HepG2 (cell line): ENCODE results near the gene HORMAD2. TPM values are rescaled to one million over a fixed set of nuclear protein-coding genes. Genes with fewer than 3 reads are reported as not detected.

ENCODE experiments used
- ATAC-seq: fragments of 200-7000 bp; cut with Tn5 transposase; 3 replicates; pipeline ENCODE4 v1.9.1; 2020; ENCODE audit warnings: mild to moderate bottlenecking, moderate library complexity
- BruUV-seq: library from RNA; stranded (reverse); fragments of 400-500 nt; replicated peaks from 2 replicates; lab custom pipeline; 2021; lab: Mats Ljungman, UMichigan
- CTCF ChIA-PET: fragments of 300-600 bp; formaldehyde crosslinking; extraction: SDS; loops from one replicate; lab custom pipeline; 2021; ENCODE audit warnings: low total read pairs, inconsistent platforms, low intra/inter-chr PET ratio; lab: Yijun Ruan, JAX
- POLR2A ChIA-PET: fragments of 350-600 bp; sonication (Branson Sonifier 250); formaldehyde crosslinking; loops from one replicate; lab custom pipeline; 2020; ENCODE audit warnings: antibody characterized with exemption, inconsistent platforms; lab: Yijun Ruan, JAX
- DNase-seq: peaks from one replicate; pipeline ENCODE4 v3.0.0-alpha.2; 2015; ENCODE audit warnings: low spot score
- FAIRE-seq: peaks from 3 replicates; lab custom pipeline; 2011; peaks lifted over from hg19 to GRCh38; lab: Jason Lieb, UNC
- H2AFZ ChIP-seq: one replicate; pipeline ENCODE4 v1.6.1; 2011; ENCODE audit warnings: low read length, inconsistent platforms
- H3K27ac ChIP-seq: fragments of 300-600 bp; 3 replicates; pipeline ENCODE4 v1.8.0; 2011; ENCODE audit warnings: mixed run types, mild to moderate bottlenecking, mixed read lengths, low read length, inconsistent platforms; ENCODE audit not compliant: insufficient read depth; ENCODE audit errors: extremely low read length
- H3K27me3 ChIP-seq, 2 experiments: fragments of 200-600 bp in 1 of 2; 2 replicates in 1 of 2; 3 replicates in 1 of 2; pipeline versions ENCODE4 v1.6.0 to v1.8.0; 2011; ENCODE audit warnings: low read length in 2 of 2, mild to moderate bottlenecking in 2 of 2, moderate library complexity in 2 of 2, inconsistent platforms in 1 of 2; ENCODE audit not compliant: insufficient read depth in 2 of 2, control insufficient read depth in 1 of 2
- H3K36me3 ChIP-seq, 2 experiments: fragments of 200-600 bp in 1 of 2; replicated peaks in 1 of 2; 2 replicates in 1 of 2; 3 replicates in 1 of 2; pipeline versions ENCODE4 v1.5.1 to v1.8.0; 2011; ENCODE audit warnings: low read length in 2 of 2, inconsistent platforms in 1 of 2; ENCODE audit not compliant: insufficient read depth in 2 of 2, control insufficient read depth in 1 of 2
- H3K4me1 ChIP-seq: 2 replicates; pipeline ENCODE4 v1.5.1; 2012; ENCODE audit warnings: low read length, inconsistent platforms; ENCODE audit not compliant: insufficient read depth
- H3K4me2 ChIP-seq: 2 replicates; pipeline ENCODE4 v1.6.0; 2011; ENCODE audit warnings: low read depth, low read length, inconsistent platforms
- H3K4me3 ChIP-seq, 3 experiments: fragments of 200-600 bp in 1 of 3; sonication (generic), shearing (Covaris generic) in 1 of 3; replicated peaks in 1 of 3; 2 replicates each; pipeline ENCODE4 v1.5.1; 2011 to 2016; ENCODE audit warnings: low read length in 3 of 3, inconsistent platforms in 2 of 3, low read depth in 2 of 3, mild to moderate bottlenecking in 2 of 3, control low read depth in 1 of 3, mixed read lengths in 1 of 3; ENCODE audit not compliant: insufficient read depth in 1 of 3
- H3K79me2 ChIP-seq: one replicate; pipeline ENCODE4 v1.6.1; 2011; ENCODE audit warnings: low read length, inconsistent platforms; ENCODE audit not compliant: insufficient read depth
- H3K9ac ChIP-seq: 2 replicates; pipeline ENCODE4 v1.6.0; 2011; ENCODE audit warnings: mild to moderate bottlenecking, low read depth, low read length, inconsistent platforms; ENCODE audit not compliant: insufficient read depth
- H3K9me3 ChIP-seq: 2 replicates; pipeline ENCODE4 v1.5.1; 2012; ENCODE audit warnings: mild to moderate bottlenecking, low read length
- H4K20me1 ChIP-seq: 2 replicates; pipeline ENCODE4 v1.6.0; 2011; ENCODE audit warnings: inconsistent platforms, mild to moderate bottlenecking, low read length, moderate library complexity; ENCODE audit not compliant: insufficient read depth
- ETV5 ChIP-seq: IDR thresholded peaks from 2 replicates; pipeline ENCODE4 v1.6.1; 2018; ENCODE audit warnings: missing biosample characterization, missing genetic modification reagents, inconsistent platforms, borderline replicate concordance
- JDP2 ChIP-seq: sonication (generic); formaldehyde crosslinking; IDR thresholded peaks from 2 replicates; pipeline ENCODE4 v1.8.1; 2022; ENCODE audit warnings: missing genetic modification reagents, borderline replicate concordance
- NCOR1 ChIP-seq: fragments of 200-600 bp; sonication (generic); IDR thresholded peaks from 2 replicates; pipeline ENCODE4 v1.7.0; 2017; ENCODE audit warnings: antibody characterized with exemption, low read length, borderline replicate concordance
- PCBP1 ChIP-seq: fragments of 200-400 bp; formaldehyde crosslinking; IDR thresholded peaks from 2 replicates; pipeline ENCODE4 v1.6.1; 2017; ENCODE audit warnings: mild to moderate bottlenecking, low read depth, low read length, borderline replicate concordance
- PITX1 ChIP-seq: sonication (generic); formaldehyde crosslinking; IDR thresholded peaks from 2 replicates; pipeline ENCODE4 v1.5.1; 2020; ENCODE audit warnings: mild to moderate bottlenecking, missing genetic modification reagents
- in situ Hi-C: cut with HindIII; loops from 2 replicates; pipeline ENCODE4 v1.10.0; 2017; ENCODE audit warnings: low pct_unique_long_range_greater_than_20kb; ENCODE audit not compliant: extremely low pct_ligation_motif_present
- intact Hi-C: fragments of 100-400 bp; cut with micrococcal nuclease; formaldehyde crosslinking; loops from one replicate; pipeline ENCODE4 v1.10.0; 2022; ENCODE audit not compliant: unreplicated experiment
- polyA plus RNA-seq, 8 experiments: library from polyadenylated mRNA; depleted of rRNA in 3 of 8; stranded (reverse) in 7 of 8; unstranded in 1 of 8; fragments of >200 nt; fragmentation: Illumina TruSeq in 4 of 8; extraction: Trizol in 4 of 8; gene quantifications; 2 replicates each; pipeline versions ENCODE4 v1.2.1 to v1.2.3, GENCODE V29; 2011 to 2016; ENCODE audit warnings: low read depth in 4 of 8, missing spikeins in 1 of 8, mixed read lengths in 1 of 8; ENCODE audit not compliant: insufficient read depth in 1 of 8
- total RNA-seq, 5 experiments: library from RNA; depleted of rRNA; stranded (reverse); fragments of >200 nt; fragmentation: Illumina TruSeq; extraction: Trizol; gene quantifications; 2 replicates each; pipeline ENCODE4 v1.2.3, GENCODE V29; 2016; ENCODE audit warnings: low read depth in 1 of 5
- TF ChIP-seq, protein P1 (sequence below): sonication (generic); formaldehyde crosslinking; IDR thresholded peaks from 2 replicates; pipeline ENCODE4 v1.5.1; 2020; ENCODE audit warnings: mild to moderate bottlenecking, missing genetic modification reagents
- TF ChIP-seq, protein P2 (sequence below): sonication (generic); formaldehyde crosslinking; IDR thresholded peaks from 2 replicates; pipeline ENCODE4 v1.5.1; 2020; ENCODE audit warnings: missing genetic modification reagents, mild to moderate bottlenecking, borderline replicate concordance

Gene HORMAD2
- total and polyA plus RNA-seq, 2 of the 13 experiments (the other 11 are each of a cell fraction or from before 2014, with no cell fraction given) = not detected

DNA sequence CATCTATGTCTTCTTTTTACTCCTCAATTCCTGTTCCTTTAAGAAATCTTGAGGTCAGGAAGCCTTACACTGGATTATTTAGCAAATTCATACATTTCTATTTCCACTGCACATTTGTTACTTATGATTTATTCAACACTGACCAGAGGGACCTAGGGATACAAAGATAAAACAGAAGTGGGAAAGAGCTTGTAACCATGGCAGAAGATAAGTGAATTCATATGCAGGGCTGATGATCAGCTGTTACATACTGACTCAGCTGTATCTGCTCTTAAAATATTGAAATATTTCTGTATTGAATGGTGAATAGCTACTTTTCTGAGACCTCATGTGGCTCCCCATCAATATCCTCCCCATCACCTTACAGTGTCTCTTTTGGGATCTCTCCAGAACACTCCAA, 25.2 kb downstream of the HORMAD2 start:
- DNase-seq (no peak), FAIRE-seq (no peak), ATAC-seq (no peak)
- no peaks in the 10 kb centered on the region for H3K79me2 ChIP-seq
- H2AFZ ChIP-seq = no peak overlapping the region
- no peak overlapping the region for H3K9ac ChIP-seq
- no peak overlapping the region for H3K27ac ChIP-seq
- TF ChIP-seq PITX1 (CRISPR knock-in tag) (no peak), ETV5 (CRISPR knock-in tag) (no peak), JDP2 (CRISPR knock-in tag) (no peak), NCOR1 (no peak), PCBP1 (no peak)
- TF ChIP-seq, protein P1, sequence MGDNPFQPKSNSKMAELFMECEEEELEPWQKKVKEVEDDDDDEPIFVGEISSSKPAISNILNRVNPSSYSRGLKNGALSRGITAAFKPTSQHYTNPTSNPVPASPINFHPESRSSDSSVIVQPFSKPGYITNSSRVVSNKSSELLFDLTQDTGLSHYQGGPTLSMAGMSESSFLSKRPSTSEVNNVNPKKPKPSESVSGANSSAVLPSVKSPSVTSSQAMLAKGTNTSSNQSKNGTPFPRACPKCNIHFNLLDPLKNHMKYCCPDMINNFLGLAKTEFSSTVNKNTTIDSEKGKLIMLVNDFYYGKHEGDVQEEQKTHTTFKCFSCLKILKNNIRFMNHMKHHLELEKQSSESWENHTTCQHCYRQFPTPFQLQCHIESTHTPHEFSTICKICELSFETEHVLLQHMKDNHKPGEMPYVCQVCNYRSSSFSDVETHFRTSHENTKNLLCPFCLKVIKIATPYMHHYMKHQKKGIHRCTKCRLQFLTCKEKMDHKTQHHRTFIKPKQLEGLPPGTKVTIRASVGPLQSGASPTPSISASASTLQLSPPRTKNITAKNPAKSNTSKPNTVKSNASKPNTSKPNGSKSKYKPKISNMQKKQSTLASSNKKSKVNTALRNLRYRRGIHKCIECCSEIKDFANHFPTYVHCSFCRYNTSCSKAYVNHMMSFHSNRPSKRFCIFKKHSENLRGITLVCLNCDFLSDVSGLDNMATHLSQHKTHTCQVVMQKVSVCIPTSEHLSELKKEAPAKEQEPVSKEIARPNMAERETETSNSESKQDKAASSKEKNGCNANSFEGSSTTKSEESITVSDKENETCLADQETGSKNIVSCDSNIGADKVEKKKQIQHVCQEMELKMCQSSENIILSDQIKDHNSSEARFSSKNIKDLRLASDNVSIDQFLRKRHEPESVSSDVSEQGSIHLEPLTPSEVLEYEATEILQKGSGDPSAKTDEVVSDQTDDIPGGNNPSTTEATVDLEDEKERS (CRISPR knock-in tag) = no peak
- TF ChIP-seq, protein P2, sequence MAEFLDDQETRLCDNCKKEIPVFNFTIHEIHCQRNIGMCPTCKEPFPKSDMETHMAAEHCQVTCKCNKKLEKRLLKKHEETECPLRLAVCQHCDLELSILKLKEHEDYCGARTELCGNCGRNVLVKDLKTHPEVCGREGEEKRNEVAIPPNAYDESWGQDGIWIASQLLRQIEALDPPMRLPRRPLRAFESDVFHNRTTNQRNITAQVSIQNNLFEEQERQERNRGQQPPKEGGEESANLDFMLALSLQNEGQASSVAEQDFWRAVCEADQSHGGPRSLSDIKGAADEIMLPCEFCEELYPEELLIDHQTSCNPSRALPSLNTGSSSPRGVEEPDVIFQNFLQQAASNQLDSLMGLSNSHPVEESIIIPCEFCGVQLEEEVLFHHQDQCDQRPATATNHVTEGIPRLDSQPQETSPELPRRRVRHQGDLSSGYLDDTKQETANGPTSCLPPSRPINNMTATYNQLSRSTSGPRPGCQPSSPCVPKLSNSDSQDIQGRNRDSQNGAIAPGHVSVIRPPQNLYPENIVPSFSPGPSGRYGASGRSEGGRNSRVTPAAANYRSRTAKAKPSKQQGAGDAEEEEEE = no peak
- H3K4me2 ChIP-seq = no peak overlapping the region
- BruUV-seq = no TSS peak
- H3K9me3 ChIP-seq = no peaks in the 10 kb centered on the region
- CTCF ChIA-PET = interaction anchor here (1.4 kb wide), 1 partner anchor 151 kb away, joined by 4 read pairs; no protein-coding TSS in a partner anchor
- in situ Hi-C loops (loop anchor here (25.0 kb wide), 1 partner anchor 282 kb away; the partner anchor contains the start of genes RNF215 and SEC14L2), intact Hi-C loops (no loop called here)
- no peaks in the 10 kb centered on the region for H3K4me1 ChIP-seq
- H3K27me3 ChIP-seq = no peaks in the 10 kb centered on the region; a peak in 1 of 5 replicates
- H4K20me1 ChIP-seq = no peaks in the 10 kb centered on the region
- no peaks in the 10 kb centered on the region for H3K36me3 ChIP-seq
- POLR2A ChIA-PET = no interaction called here
- H3K4me3 ChIP-seq = no peak overlapping the region
